ENCODE measurements around the gene MAP2K3.

GRCh38 chr17:21360048-21360447 lies 75.5 kb downstream of the MAP2K3 start:
- TF ChIP-seq CTCF (IDR thresholded peaks at IDR 0.05): no peak
- no peak for TF ChIP-seq POLR2A (IDR thresholded peaks at IDR 0.05)

Measured in lower leg skin (tissue), 3 donors.